T47D (cell line): ENCODE results near the gene NME1.

Experiments
- DNase-seq, 2 experiments: peaks; one replicate each; pipeline versions ENCODE4 v3.0.0 to v3.0.0-alpha.2; 2011 to 2012; ENCODE audit warnings: low read depth in 1 of 2, low spot score in 1 of 2
- JUND ChIP-seq: IDR thresholded peaks from 2 replicates; pipeline ENCODE4 v1.6.1; 2012; ENCODE audit warnings: low read depth
- in situ Hi-C: cut with HindIII; loops from 2 replicates; pipeline ENCODE4 v1.10.0; 2016; ENCODE audit warnings: low sequenced_read_pairs, low pct_unique_long_range_greater_than_20kb

Gene NME1

DNA sequence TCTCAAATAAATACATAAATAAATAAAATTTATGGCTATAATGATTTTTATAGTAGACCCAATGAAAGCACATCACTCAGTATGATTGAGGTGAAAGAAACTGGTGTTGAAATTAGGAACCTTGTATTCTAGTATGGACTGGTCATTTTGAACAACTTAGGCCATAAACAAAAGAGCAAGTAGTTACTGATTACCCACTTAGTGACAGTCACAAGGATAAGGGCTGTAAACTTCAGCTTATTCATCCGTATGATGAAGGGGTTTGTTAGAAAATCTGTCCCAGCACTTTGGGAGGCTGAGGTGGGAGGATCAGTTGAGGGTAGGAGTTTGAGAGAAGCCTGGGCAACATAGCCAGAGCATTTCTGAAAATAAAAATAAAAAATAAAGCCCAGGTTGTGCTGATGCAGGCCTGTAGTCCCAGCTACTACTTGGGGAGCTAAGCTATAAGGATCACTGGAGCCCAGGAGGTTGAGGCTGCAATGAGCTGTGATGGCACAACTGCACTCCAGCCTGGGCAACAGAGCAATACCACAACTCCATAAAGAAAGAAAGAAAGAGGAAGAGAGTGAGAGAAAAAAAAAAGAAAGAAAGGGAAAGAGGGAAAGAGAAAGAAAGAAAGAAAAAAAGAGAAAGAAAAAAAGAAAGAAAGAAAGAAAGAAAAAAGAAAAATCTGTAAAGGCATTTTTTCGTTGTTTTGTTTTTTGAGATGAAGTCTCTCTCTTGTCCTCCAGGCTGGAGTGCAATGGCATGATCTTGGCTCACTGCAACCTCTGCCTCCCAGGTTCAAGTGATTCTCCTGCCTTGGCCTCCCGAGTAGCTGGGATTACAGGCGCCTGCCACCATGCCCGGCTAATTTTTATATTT lies 28.5 kb upstream of the NME1 start:
- TF ChIP-seq JUND, result no peak
- in situ Hi-C loops, result no loop called here
- DNase-seq, result no peak

DNA sequence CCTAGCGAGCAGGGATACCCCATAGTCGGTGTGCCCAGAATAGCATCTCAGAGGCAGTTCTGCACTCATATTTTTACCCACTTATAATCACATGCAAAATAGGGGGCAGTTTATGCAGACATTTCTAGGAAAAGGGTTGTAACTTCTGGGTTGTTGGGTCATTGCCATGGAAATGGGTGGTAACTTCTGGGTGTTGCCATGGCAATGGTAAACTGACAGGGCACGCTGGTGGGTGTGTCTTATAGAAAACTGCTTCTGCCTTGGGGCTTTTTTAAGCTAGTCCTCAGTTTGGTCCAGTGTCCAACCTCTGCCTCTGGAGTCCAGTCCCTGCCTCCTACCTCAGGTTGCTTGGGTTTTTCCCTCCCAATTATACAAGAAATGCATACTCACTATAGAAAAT lies 25.3 kb upstream of the NME1 start:
- peak in 1 of 2 experiments; percentile 46 for DNase-seq
- TF ChIP-seq JUND, result no peak
- in situ Hi-C loops, result no loop called here

DNA sequence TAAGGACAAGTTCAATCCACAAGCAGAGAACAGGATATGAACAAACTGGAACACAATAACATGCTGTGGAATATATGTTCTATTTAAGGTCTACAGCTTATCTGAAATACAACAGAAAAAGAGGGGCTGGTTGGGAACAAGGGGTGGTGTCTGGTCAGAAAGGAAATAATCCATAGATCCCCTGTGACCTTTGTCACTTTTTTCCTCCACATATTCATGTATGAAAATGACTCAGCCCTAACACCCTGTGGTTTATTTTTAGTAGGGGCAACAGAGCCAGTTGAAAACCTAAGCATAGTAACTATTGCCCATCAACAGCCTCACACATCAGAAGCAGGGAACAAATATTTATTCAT lies 20.4 kb upstream of the NME1 start:
- no peak for TF ChIP-seq JUND
- DNase-seq, result no peak
- in situ Hi-C loops, result no loop called here

DNA sequence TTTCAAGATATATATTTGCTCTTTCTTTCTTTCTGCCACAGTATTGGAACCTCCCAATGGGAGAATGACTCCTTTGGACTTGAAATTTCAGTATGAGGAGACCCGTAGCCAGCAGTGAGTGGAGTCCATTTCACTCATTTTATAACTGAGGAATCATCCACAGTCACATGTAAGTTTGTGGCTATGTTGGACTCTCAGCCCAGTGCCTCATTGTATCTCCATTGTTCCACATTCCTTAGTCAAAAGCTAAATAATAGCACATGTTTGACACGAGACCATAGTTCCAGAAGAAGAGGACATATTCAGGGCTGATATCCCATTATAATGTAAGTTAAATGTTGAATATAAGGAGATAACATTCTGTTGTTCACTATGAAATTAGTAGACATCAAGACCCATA lies 20.0 kb upstream of the NME1 start:
- in situ Hi-C loops, result no loop called here
- no peak for DNase-seq
- TF ChIP-seq JUND, result no peak

DNA sequence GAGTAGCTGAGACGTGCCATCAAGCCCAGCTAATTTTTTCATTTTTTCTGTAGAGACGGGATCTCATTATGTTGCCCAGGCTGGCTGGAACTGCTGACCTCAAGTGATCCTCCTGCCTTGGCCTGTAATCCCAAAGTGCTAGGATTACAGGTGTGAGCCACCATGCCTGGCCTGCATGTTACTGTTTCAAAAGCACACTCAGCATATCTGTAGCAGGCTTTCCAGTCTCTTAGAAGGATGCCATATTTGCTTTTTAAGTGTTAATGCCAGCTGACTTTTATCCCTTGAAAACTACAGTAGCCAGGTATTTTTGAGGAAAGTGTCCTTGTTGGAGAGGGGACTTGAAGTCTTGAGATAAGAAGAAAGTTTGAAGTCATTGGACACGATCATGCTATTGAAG lies 17.4 kb upstream of the NME1 start:
- TF ChIP-seq JUND, result no peak
- DNase-seq, result no peak
- in situ Hi-C loops, result no loop called here

DNA sequence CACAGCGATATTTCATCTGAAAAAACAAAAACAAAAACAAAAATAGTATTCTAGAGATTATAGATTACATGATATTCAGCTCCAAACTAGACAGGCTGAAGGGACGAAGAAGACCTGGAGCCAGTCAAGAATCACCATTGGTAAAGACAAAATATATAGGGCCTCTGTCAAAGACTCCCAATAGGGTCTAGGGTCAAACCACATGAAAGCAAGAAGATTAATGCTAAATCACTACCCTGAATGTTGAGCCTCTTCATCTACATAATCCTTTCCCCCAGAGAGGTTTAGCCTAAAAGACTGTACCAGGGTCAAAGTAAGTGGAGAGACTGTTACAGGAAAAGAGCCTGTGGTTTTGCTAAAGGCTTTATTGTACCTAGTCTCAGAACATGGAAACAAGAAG lies 10.8 kb upstream of the NME1 start:
- no peak for TF ChIP-seq JUND
- in situ Hi-C loops, result no loop called here
- DNase-seq, result no peak

DNA sequence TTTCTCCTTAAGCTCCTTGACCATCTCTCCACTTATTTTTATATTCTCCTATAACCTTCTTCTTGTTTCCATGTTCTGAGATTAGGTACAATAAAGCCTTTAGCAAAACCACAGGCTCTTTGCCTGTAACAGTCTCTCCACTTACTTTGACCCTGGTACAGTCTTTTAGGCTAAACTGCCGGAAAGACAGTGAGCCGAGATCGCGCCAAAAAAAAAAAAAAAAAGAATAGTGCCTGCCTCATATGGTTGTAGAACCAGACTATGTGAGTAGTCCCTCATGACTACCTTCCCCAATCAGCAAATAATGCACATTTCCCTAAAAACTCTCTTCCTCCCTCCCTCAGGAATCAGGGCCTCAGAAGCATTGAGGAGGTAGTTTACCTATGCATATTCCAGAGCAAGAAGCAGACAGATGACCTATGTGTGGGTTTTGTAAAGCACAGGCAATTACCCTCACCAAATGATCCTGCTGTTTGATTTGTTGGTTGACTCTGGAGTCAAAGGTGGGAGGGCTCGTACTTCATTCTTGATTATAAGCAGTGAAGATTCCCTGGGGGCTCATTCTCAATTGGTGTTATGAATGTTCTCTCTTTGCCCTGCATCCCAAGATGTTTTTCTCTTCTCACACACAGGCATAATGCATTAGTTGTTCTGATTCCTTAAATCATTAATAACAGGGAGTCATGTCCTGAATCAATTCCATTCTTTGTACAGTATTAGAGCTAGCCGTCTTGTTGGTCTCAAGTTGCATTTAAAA lies 8.9 kb upstream of the NME1 start:
- DNase-seq, result no peak
- in situ Hi-C loops, result no loop called here
- TF ChIP-seq JUND, result no peak

DNA sequence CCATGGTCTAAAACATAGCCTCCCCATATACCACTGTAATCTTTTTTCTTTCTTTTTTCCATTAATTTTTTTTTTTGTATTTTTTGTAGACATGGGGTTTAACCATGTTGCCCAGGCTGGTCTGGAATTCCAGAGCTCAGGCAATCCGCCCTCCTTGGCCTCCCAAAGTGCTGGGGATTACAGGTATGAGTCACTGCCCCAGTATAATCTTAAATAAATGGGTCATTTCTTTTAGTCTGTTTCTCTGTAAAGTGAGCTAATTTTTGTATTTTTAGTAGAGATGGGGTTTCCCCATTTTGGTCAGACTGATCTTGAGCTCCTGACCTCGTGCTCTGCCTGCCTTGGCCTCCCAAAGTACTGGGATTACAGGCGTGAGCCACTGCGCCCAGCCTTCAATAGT lies 5.7 kb upstream of the NME1 start:
- TF ChIP-seq JUND, result no peak
- DNase-seq, result no peak
- in situ Hi-C loops, result no loop called here

DNA sequence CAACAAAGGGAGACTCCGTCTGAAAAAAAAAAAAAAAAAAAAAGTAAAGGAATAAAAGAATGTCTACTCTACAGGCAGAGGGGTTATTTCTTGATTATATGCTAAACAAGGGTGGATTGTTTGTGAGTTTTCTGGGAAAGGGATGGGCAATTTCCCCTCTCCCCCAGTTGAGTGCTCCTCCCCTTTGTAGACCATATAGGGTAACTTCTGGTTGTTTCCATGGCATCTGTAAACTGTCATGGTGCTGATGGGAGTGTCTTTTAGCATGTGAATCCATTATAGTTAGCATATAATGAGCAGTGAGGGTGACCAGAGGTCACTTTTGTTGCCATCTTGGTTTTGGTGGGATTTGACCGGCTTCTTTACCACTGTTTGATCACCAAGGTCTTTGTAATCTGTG lies 4.2 kb upstream of the NME1 start:
- no peak for DNase-seq
- TF ChIP-seq JUND, result no peak
- in situ Hi-C loops, result no loop called here

DNA sequence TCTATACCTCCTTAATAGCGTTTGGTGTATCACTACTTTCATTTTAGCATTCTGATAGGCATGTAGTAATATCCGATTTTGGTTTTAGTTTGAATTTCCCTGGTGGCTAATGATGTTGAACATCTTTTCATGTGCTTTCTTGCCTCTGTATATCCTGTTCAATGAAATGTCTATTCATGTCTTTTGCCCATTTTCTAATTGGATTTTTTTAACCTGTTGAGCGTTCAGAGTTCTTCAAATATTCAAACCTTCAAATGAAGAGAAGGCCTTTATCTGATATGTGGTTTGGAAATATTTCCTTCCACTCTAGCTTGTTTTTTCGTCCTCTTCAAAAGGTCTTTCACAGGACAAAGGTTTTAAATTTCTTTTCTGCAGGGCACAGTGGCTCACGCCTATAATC lies 2.4 kb upstream of the NME1 start:
- DNase-seq, result no peak
- in situ Hi-C loops, result no loop called here
- TF ChIP-seq JUND, result no peak

DNA sequence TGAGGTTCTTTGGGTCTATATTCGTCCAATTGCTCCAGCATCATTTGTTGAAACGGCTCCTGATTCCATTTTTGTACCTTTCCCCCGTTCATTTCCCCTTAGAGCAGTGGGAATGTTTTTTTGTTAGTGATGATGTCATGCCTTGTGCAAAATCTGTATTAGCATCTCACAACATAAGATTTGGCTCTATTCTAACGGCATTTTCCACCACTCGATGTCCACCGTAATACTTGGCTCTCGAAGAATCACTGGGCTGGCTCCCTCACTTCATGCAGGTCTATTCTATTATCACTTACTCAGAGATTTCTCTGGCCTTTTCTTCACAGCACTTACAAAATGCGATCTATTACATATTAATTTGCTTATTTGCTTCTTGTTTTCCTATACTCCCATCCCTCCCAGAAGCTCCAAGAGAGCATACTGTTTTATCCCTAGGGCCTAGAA lies 571 bp upstream of the NME1 start:
- no peak for TF ChIP-seq JUND
- DNase-seq, result peak in 1 of 2 experiments; percentile 48
- in situ Hi-C loops, result no loop called here

DNA sequence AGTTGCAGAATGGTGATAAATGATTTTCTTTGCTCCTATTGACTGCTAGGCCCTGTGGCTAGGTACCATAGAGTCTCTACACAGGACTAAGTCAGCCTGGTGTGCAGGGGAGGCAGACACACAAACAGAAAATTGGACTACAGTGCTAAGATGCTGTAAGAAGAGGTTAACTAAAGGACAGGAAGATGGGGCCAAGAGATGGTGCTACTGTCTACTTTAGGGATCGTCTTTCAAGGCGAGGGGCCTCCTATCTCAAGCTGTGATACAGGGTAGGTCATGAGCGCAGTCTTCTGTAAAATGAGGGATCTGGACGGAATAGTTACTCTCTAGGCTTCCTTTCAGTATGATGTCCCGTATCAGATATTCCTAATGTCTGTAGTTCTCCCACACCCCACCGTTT lies 817 bp downstream of the NME1 start:
- in situ Hi-C loops, result no loop called here
- no peak for TF ChIP-seq JUND
- no peak for DNase-seq

DNA sequence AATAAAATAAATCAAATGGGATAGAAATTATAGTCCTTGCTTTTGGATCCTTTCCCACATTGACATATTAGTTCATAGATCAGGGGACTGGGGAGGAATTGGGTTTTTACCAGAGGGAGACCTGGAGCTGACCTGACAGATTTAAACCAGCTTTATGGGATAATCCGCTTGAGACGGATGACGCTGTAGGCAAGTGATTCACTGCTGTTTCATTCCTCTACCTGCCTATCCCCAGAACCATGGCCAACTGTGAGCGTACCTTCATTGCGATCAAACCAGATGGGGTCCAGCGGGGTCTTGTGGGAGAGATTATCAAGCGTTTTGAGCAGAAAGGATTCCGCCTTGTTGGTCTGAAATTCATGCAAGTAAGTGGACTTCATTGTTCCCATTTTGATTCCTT lies 2.1 kb downstream of the NME1 start:
- in situ Hi-C loops, result no loop called here
- no peak for DNase-seq
- TF ChIP-seq JUND, result no peak

DNA sequence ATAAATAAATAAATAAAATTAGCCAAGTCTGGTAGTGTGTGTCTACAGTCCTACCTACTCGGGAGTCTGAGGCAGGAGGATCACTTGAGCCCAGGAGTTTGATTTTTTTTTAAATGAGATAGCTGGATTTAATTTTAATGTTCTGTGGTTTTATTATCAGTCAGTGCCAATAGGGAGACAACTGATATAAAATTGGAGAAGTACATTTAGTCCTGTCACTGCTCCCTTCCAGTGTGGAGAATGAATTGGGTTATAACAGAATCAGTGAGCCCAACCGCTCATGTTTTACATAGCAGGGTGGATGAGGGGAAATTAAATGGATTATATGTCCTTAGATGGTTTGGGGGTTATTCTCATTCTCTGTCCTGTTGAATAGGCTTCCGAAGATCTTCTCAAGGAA lies 6.2 kb downstream of the NME1 start:
- in situ Hi-C loops, result no loop called here
- DNase-seq, result no peak
- TF ChIP-seq JUND, result no peak
